Hematopoietic multipotent progenitor cell treated with erythropoietin and hydrocortisone succinate and interleukin-3 and kit ligand, for 8 days (in vitro differentiated cells): ENCODE measurements around the gene ATP8A2.

Experiments used
- DNase-seq: peaks from one replicate; pipeline ENCODE4 v3.0.0-alpha.2; 2015

ATP8A2 gene

GRCh38 chr13:25649001-25649633, 277.3 kb downstream of the ATP8A2 start:
- DNase-seq = no peak

DNA sequence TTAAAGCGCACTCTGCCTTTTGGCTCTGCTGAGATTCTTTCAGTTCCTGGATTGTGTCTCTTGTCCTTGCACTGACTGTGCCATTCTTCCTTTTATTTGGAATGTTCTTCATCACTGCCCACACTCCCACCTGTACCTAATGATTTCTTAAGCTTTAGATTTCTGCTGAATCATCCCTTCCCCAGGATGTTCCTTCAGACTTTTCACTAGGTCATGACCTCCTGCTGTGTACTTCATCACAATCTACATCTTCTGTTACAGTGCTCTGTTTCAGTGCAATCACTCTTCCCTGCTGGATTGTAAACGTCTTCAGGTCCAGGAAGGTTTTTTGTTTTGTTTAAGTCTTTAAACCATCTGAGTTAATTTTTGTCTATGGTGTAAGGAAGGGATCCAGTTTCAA, 281.0 kb downstream of the ATP8A2 start:
- no peak for DNase-seq

GRCh38 chr13:25654322-25654721, 282.5 kb downstream of the ATP8A2 start:
- DNase-seq = no peak

DNA sequence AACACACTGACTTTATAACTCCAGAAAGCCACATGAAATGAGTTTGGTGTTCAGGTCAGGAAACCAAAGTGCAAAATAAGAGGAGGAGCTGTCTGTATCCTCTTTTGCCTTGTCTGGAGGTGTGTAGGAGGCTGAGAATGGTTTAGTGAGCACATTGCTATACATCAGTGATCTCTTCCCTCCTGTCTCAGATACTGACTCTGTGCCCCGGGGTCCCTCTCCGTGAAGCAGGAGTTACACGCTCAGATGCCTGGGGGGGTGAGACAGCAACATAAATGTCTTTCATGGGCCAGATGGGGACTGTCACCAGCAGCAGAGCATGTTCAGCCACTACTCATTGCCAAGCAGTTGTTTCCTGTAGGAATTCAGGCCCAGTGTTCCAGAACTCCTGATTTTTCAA, 285.4 kb downstream of the ATP8A2 start:
- no peak for DNase-seq

DNA sequence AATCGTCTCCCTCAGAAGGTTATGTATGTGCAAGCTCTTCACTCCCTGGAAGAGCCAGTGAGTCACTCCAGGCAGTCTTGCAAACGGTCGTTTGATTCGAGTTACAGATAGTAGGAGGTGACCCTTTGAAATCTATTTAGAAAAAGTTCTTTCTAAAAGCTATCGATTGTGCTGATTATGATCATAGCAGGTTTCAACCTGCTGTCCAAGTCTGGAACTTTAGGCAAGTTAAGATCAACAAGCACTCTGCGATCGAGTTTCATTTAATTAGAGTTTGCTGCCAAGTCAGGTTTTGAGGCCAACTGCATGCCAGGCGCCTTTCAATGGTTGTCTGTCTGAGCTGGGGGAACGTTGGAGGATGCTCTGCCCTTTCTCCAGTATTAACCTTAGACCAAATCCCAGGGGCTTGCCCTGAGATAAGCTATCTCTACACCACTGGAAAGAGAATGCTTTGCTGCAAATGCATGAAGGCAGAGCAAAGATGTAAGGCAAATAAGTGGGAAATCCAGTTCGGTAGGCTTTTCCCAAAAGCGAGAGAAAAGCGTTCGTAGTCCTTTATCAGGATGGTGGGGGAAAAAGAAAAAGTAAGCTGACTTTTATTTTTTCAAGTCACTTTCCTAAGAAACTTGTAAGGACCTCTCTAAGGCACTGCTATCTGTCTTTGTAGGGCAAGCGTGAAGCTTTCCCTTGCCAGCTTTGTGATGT, 287.5 kb downstream of the ATP8A2 start:
- no peak for DNase-seq

GRCh38 chr13:25660996-25661395, 289.2 kb downstream of the ATP8A2 start:
- no peak for DNase-seq

- no peak for DNase-seq
Measured at GRCh38 chr13:25662516-25662915, 290.7 kb downstream of the ATP8A2 start.

GRCh38 chr13:25668345-25668744, 296.6 kb downstream of the ATP8A2 start:
- DNase-seq = no peak

DNA sequence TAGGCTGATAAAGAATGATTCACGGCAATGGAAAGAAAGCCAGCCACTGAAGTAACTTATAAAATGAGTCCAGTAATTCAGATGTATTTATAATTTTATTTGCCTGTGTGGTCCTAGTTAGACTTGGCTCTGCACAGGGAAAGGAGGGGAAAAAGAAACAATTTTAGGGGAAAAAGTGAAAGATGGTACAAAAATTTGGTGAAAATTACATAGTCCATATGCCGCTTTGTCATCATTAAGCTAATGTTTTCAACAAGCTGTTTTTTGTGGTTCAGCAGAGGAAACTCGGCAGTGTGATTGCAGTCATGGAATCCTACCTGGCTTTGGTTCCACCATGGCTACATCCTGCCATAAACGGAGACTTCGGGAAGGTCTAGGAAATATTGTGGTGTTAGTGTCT, 301.9 kb downstream of the ATP8A2 start:
- no peak for DNase-seq

DNA sequence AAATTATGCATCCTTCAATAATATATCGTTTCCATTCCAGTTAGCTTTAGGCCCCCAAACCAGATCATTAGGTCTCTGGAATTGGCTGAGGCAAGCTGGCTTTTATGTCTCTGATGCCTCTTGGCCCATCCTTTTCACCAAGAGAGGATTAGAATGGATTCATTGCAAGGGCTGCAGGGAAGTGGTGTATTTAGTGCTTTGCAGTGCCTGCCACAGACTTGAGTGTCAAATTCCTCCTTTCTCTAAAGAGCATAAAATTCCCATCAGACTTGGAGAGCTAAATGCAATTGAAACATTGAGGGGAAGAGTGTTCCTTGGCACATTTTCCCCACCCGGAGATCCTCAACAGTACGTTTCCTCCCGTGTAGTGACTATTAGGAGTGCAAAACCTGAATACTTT, 302.6 kb downstream of the ATP8A2 start:
- DNase-seq = no peak

DNA sequence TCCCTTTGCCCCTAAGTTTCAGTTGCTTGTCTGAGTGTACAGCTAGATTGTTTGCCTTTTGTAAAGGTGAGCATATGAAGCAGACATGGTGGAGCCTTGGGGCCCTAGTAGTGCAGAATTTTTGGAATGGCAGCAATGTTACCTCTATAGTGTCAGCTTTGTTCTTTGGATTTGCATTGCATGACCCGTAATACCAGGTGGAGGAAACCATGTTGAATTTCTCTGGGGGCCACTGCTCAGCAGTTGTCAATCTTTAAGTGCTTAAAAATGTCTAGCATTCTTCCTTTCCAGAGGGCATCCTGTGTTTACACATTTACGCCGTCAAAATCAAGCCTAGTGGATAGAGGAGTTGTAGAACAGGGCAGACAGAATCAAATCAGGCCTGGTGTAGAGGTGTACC, 303.3 kb downstream of the ATP8A2 start:
- no peak for DNase-seq

DNA sequence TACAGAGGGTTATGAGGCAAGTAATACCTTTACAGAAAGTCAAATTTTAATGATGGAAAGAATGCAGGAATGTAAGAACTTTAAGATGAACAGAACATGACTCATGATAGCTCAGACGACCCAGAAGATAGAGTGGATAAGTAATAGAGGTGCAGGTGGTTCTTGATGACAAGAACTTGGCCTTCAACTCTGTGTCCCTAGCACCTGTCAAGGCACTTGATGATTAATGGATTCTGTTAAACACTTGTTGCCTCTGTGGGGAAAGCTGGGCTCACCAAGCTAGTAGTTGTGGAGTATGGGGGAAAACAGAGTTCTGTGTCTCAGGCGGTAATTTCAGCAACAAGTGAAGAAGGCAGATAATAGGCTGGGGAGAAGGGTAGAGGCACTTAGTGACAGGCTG, 306.2 kb downstream of the ATP8A2 start:
- no peak for DNase-seq

GRCh38 chr13:25678398-25678797, 306.6 kb downstream of the ATP8A2 start:
- DNase-seq = peak; percentile 3

- peak; percentile 3 for DNase-seq
Measured at GRCh38 chr13:25679159-25679558, 307.4 kb downstream of the ATP8A2 start.

GRCh38 chr13:25679936-25680335, 308.2 kb downstream of the ATP8A2 start:
- no peak for DNase-seq

DNA sequence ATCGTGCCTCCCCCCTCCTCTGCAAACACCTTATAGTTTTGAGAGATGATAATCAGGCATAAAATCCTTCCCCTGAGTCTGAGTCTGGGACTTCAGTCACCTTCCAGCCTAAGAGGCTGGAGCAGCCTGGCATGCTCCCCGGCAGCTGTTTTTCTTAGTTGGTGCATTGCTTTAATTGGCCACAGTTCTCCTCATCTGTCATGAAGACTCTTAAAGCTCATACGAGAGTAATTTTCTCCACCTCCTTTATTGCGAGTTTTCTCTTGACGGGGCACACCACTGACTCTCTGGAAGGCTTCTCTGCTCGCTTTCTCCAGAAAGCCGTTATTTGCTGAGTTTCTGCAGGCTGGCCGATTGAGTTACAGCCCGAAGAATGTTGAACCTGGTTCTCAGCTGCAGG, 310.5 kb downstream of the ATP8A2 start:
- no peak for DNase-seq

- DNase-seq = no peak
Measured at GRCh38 chr13:25683056-25683455, 311.3 kb downstream of the ATP8A2 start.

- no peak for DNase-seq
Measured at GRCh38 chr13:25683662-25684370, 312.0 kb downstream of the ATP8A2 start.

GRCh38 chr13:25684491-25684890, 312.7 kb downstream of the ATP8A2 start:
- no peak for DNase-seq

DNA sequence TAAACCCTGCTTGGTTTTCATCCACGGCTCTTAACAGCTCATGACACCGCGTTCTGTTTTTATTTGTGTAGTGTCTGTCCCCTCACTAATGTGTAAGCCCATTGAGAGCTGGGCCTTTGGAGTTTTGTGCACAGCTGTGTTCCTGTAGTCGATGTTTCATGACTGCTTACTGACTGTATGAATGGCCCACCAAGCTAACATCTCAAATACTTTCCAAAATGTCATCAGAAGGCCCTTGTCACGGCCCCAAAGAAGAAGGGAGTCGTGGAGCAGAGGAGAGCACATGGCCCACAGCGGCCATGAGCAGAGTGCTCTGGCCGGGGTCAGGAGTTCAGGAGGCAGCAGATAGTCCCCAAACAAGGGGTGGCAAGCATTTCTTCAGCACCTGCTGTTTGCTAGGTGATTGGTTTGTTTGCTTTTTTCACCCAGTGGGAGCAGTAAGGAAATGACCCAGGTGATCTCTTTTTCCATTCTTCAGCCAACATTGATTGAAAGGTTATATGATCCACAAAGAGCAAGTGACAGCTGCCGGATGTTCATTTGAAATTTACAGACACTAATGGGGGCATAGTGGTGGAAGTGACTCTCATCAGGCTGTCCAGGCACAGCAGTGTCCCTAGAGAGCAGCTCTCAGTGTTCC, 315.2 kb downstream of the ATP8A2 start:
- no peak for DNase-seq

DNA sequence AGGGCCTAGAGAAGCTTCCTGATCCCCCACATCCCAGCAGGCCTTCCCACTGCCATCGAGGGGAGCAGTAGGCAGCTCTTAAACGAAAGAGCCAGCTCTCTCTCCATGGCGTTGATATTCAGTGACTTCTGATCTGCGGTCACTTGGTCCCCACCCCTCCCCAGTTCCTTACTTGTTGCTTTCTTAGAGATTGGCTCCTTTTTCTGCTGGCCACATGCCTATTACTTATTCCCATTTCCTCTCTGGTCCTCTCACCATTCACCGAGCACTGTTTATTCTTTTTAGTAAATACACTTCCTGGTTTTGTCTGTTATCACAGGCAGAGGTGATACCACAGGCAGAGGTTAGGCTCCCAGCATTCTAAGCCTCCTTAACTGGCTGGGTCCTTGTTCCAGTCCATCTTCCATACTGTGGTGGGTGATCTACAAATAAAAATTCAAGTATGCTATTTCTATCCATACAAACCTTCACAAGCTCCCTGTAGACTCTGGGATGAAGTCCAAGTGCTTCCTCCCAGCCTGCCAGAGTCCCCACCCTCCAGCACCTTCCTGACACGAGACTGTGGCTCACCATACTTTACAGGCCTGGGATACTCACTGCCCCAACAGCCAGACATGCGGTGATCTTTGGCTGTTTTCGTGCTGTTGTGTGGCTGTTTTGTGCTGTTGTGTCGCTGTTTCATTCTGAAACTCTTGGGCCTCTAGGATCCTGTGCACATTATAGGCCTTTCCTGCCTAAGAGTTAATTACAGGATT, 315.9 kb downstream of the ATP8A2 start:
- no peak for DNase-seq

DNA sequence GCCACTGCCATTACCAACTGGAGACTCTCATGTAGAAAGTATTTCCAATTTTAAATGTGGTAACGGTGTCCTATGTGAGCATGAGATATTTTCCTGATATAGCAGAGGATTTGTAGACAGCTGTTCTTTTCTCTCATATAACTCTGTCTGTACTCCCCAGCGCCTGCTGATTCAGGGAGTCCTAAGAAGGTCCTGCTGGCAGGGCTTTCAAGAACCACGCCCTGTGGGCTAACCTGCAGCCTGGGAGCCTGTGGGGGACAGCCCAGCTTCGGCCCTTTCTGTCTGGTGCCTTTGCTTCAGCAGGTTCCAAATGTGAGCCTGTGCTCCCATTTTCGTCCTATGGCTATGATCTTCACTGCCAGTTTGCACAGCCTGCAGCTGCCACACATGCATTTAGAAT, 316.8 kb downstream of the ATP8A2 start:
- DNase-seq = no peak

- DNase-seq = no peak
Measured at GRCh38 chr13:25689539-25689938, 317.8 kb downstream of the ATP8A2 start.
